SKM-1 (cell line): ENCODE results near the gene TNFSF10.

Experiments
- DNase-seq: peaks from one replicate; lab custom pipeline; 2025; ENCODE audit not compliant: unreplicated experiment; lab: John Stamatoyannopoulos, UW

TNFSF10 gene

GRCh38 chr3:172461530-172462138, 61.6 kb downstream of the TNFSF10 start:
- peak; percentile 28 for DNase-seq

GRCh38 chr3:172456404-172456803, 66.8 kb downstream of the TNFSF10 start:
- no peak for DNase-seq
